Tibial nerve (tissue), 3 donors: ENCODE data around the gene SECTM1.

Source experiments
- EP300 ChIP-seq, 2 donors: sonication (generic); formaldehyde crosslinking; IDR thresholded peaks; one replicate each; pipeline ENCODE4 v1.6.1; 2017; ENCODE audit warnings: antibody characterized with exemption in 2 of 2, mild to moderate bottlenecking in 1 of 2
- POLR2A ChIP-seq, 2 donors: fragments of 450-650 bp; IDR thresholded peaks; one replicate each; pipeline ENCODE4 v1.6.1; 2017; ENCODE audit warnings: antibody characterized with exemption in 2 of 2, mild to moderate bottlenecking in 2 of 2, moderate library complexity in 2 of 2

- TF ChIP-seq POLR2A (IDR thresholded peaks at IDR 0.05): no peak
- TF ChIP-seq EP300 (IDR thresholded peaks at IDR 0.05): no peak
These were observed 40.4 kb upstream of the SECTM1 start for GRCh38 chr17:82373731-82374625.
